SK-N-SH (cell line): ENCODE data around the gene ST6GALNAC3. TPM values are rescaled to one million over a fixed set of nuclear protein-coding genes. Genes with fewer than 3 reads are reported as not detected.
A peak's percentile ranks its signal among the peaks of the same experiment; 100 is the strongest.

Experiments used
- CTCF ChIA-PET: fragments of 300-600, 350-600 bp; formaldehyde crosslinking; extraction: SDS; loops from one replicate; lab custom pipeline; 2021; lab: Yijun Ruan, JAX
- POLR2A ChIA-PET: fragments of 350-600 bp; sonication (Branson Sonifier 250); formaldehyde crosslinking; extraction: SDS; loops from one replicate; lab custom pipeline; 2020; ENCODE audit warnings: antibody characterized with exemption, inconsistent platforms; lab: Yijun Ruan, JAX
- DNase-seq: peaks from one replicate; pipeline ENCODE4 v3.0.0; 2012
- H2AFZ ChIP-seq: fragments of 200-600 bp; sonication (generic); 2 replicates; pipeline ENCODE4 v1.8.1; 2016; ENCODE audit warnings: antibody characterized with exemption, mild to moderate bottlenecking, low read depth
- H3F3A ChIP-seq: fragments of 200-600 bp; sonication (generic); replicated peaks from 2 replicates; pipeline ENCODE3; 2016; ENCODE audit warnings: antibody characterized with exemption, mild to moderate bottlenecking; ENCODE audit not compliant: insufficient read depth
- H3K27ac ChIP-seq, 2 experiments: fragments of 200-500 bp in 1 of 2; fragments of 200-600 bp in 1 of 2; sonication (Bioruptor generic) in 1 of 2; sonication (generic), shearing (Covaris generic) in 1 of 2; 2 replicates each; pipeline versions ENCODE4 v1.5.1 to v1.6.1; 2014 to 2016; ENCODE audit warnings: low read depth in 2 of 2, inconsistent platforms in 1 of 2, low read length in 1 of 2, mild to moderate bottlenecking in 1 of 2, mixed read lengths in 1 of 2
- H3K27me3 ChIP-seq: fragments of 200-600 bp; sonication (generic), shearing (Covaris generic); 2 replicates; pipeline ENCODE4 v1.6.1; 2016; ENCODE audit warnings: mixed run types; ENCODE audit not compliant: insufficient read depth
- H3K36me3 ChIP-seq, 2 experiments: fragments of 200-500 bp in 1 of 2; fragments of 200-600 bp in 1 of 2; sonication (Bioruptor generic) in 1 of 2; sonication (generic) in 1 of 2; replicated peaks in 1 of 2; 2 replicates each; pipeline versions ENCODE3 to v1.5.1; 2014 to 2016; ENCODE audit warnings: low read length in 1 of 2, mild to moderate bottlenecking in 1 of 2; ENCODE audit not compliant: insufficient read depth in 2 of 2, control insufficient read depth in 1 of 2
- H3K4me1 ChIP-seq, 2 experiments: fragments of 200-500 bp in 1 of 2; fragments of 200-600 bp in 1 of 2; sonication (Bioruptor generic) in 1 of 2; sonication (generic), shearing (Covaris generic) in 1 of 2; 2 replicates each; pipeline versions ENCODE4 v1.5.1 to v1.6.1; 2014 to 2016; ENCODE audit warnings: low read depth in 1 of 2, low read length in 1 of 2, mixed run types in 1 of 2; ENCODE audit not compliant: insufficient read depth in 2 of 2, control insufficient read depth in 1 of 2
- H3K4me2 ChIP-seq: fragments of 200-600 bp; sonication (generic), shearing (Covaris generic); 2 replicates; pipeline ENCODE4 v1.6.1; 2017; ENCODE audit warnings: mixed run types
- H3K4me3 ChIP-seq, 2 experiments: fragments of 200-500 bp in 1 of 2; fragments of 200-600 bp in 1 of 2; sonication (Bioruptor generic) in 1 of 2; sonication (generic), shearing (Covaris generic) in 1 of 2; 2 replicates each; pipeline versions ENCODE4 v1.5.1 to v1.8.1; 2014 to 2016; ENCODE audit warnings: low read depth in 2 of 2, inconsistent platforms in 1 of 2, low read length in 1 of 2, mild to moderate bottlenecking in 1 of 2, mixed read lengths in 1 of 2, moderate library complexity in 1 of 2
- H3K79me2 ChIP-seq: fragments of 200-600 bp; sonication (generic); 2 replicates; pipeline ENCODE4 v1.8.1; 2017; ENCODE audit warnings: mild to moderate bottlenecking; ENCODE audit not compliant: insufficient read depth
- H3K9ac ChIP-seq: fragments of 200-600 bp; sonication (generic); 2 replicates; pipeline ENCODE4 v1.6.1; 2017; ENCODE audit warnings: mixed run types
- H3K9me2 ChIP-seq: fragments of 200-600 bp; sonication (generic); 2 replicates; pipeline ENCODE4 v1.6.1; 2017; ENCODE audit warnings: mixed run types
- H3K9me3 ChIP-seq: fragments of 200-600 bp; sonication (generic); 2 replicates; pipeline ENCODE4 v1.6.1; 2017; ENCODE audit warnings: mixed run types, mild to moderate bottlenecking, moderate library complexity
- H4K20me1 ChIP-seq: fragments of 200-600 bp; sonication (generic); 2 replicates; pipeline ENCODE4 v1.6.1; 2017; ENCODE audit warnings: mild to moderate bottlenecking, mixed run types; ENCODE audit not compliant: insufficient read depth
- CHD2 ChIP-seq: fragments of 150-350 bp; IDR thresholded peaks from 2 replicates; pipeline ENCODE4 v1.6.1; 2018; ENCODE audit warnings: low read length; ENCODE audit not compliant: partially characterized antibody
- EP300 ChIP-seq, 2 experiments: IDR thresholded peaks; 2 replicates each; pipeline versions ENCODE4 v1.4.0 to v1.6.1; 2012; ENCODE audit warnings: borderline replicate concordance in 1 of 2, low read depth in 1 of 2, low read length in 1 of 2
- FOXM1 ChIP-seq: IDR thresholded peaks from 2 replicates; pipeline ENCODE4 v1.4.0; 2012; ENCODE audit warnings: low read depth, mild to moderate bottlenecking
- MAX ChIP-seq: IDR thresholded peaks from 2 replicates; pipeline ENCODE4 v1.4.0; 2012; ENCODE audit warnings: low read depth
- MXI1 ChIP-seq: IDR thresholded peaks from 2 replicates; pipeline ENCODE4 v1.6.1; 2012; ENCODE audit warnings: mild to moderate bottlenecking, low read depth, low read length, improper control_type of control experiment
- NRF1 ChIP-seq: IDR thresholded peaks from 2 replicates; pipeline ENCODE4 v1.6.1; 2012; ENCODE audit warnings: low read depth, mild to moderate bottlenecking, low read length
- PBX3 ChIP-seq: IDR thresholded peaks from 2 replicates; pipeline ENCODE4; 2012
- POLR2AphosphoS5 ChIP-seq: IDR thresholded peaks from 2 replicates; pipeline ENCODE4 v1.6.1; 2012; ENCODE audit warnings: low read depth, low read length
- REST ChIP-seq: IDR thresholded peaks from 2 replicates; pipeline ENCODE4 v1.6.1; 2012; ENCODE audit warnings: mild to moderate bottlenecking, low read depth, low read length, moderate library complexity
- RXRA ChIP-seq: IDR thresholded peaks from 2 replicates; pipeline ENCODE4 v1.4.0; 2012; ENCODE audit warnings: low read depth, mild to moderate bottlenecking, borderline replicate concordance
- SIN3A ChIP-seq: IDR thresholded peaks from 2 replicates; pipeline ENCODE4 v1.6.1; 2012; ENCODE audit warnings: low read depth, mild to moderate bottlenecking, low read length, moderate library complexity, borderline replicate concordance
- TCF12 ChIP-seq: IDR thresholded peaks from 2 replicates; pipeline ENCODE4 v1.4.0; 2012
- TEAD4 ChIP-seq: IDR thresholded peaks from 2 replicates; pipeline ENCODE4 v1.4.0; 2012; ENCODE audit warnings: mild to moderate bottlenecking, borderline replicate concordance; ENCODE audit not compliant: insufficient read depth
- WGBS: methylation state at CpG from one replicate; pipeline ENCODE4 v1.1.6; 2017; ENCODE audit warnings: low lambda C conversion rate; 5-methylcytosine and 5-hydroxymethylcytosine counted together
- polyA plus RNA-seq, 3 experiments: library from polyadenylated mRNA; depleted of rRNA; stranded (reverse); fragments of >200 nt; gene quantifications; 2 replicates each; pipeline ENCODE4 v1.2.3, GENCODE V29; 2012
- TF ChIP-seq, protein P1 (sequence below): fragments of 150-350 bp; IDR thresholded peaks from 2 replicates; pipeline ENCODE4 v1.6.1; 2017; ENCODE audit warnings: antibody characterized with exemption, low read length, low read depth, borderline replicate concordance
- TF ChIP-seq, protein P2 (sequence below): fragments of 200-600 bp; sonication (generic); IDR thresholded peaks from 2 replicates; pipeline ENCODE4 v1.6.1; 2017; ENCODE audit warnings: antibody characterized with exemption, mild to moderate bottlenecking, moderate library complexity

ST6GALNAC3 gene
- polyA plus RNA-seq, 1 of the 3 experiments (the other 2 are of a cell fraction) = 8.1 TPM

- TF ChIP-seq REST = no peak
- TF ChIP-seq MXI1 = no peak
- no peak for TF ChIP-seq FOXM1
- TF ChIP-seq SIN3A = no peak
- peak; percentile 18; the same call in 1 of the 2 replicates for TF ChIP-seq PBX3
- TF ChIP-seq CHD2 = no peak
- peak; percentile 34 for TF ChIP-seq TCF12
- TF ChIP-seq MAX = no peak
- no peak for TF ChIP-seq TEAD4
- TF ChIP-seq, protein P1, sequence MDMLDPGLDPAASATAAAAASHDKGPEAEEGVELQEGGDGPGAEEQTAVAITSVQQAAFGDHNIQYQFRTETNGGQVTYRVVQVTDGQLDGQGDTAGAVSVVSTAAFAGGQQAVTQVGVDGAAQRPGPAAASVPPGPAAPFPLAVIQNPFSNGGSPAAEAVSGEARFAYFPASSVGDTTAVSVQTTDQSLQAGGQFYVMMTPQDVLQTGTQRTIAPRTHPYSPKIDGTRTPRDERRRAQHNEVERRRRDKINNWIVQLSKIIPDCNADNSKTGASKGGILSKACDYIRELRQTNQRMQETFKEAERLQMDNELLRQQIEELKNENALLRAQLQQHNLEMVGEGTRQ = no peak
- no peak for TF ChIP-seq POLR2AphosphoS5
- TF ChIP-seq, all 33 proteins: peak for 3
Observed at GRCh38 chr1:76500116-76500515, 425.6 kb downstream of the ST6GALNAC3 start (continued).

- POLR2A ChIA-PET = no interaction called here
- CTCF ChIA-PET = interaction anchor here (0.7 to 1.1 kb wide), 2 partner anchors 54 to 347 kb away, joined by 3 read pairs; no protein-coding TSS in a partner anchor
- no peaks in the 10 kb centered on the region for H3K36me3 ChIP-seq
- H3K27me3 ChIP-seq = no peaks in the 10 kb centered on the region
- no peaks in the 10 kb centered on the region for H4K20me1 ChIP-seq
- 73% methylated on average over 2 of the region's 2 CpGs for WGBS
- no peaks in the 10 kb centered on the region for H3K9me2 ChIP-seq
- peaks cover 15 to 17% of the 10 kb centered on the region in 2 experiments for H3K4me1 ChIP-seq
- peak overlapping the region; percentile 26; the same call in 1 of the 2 replicates for H3K4me2 ChIP-seq
- peak overlapping the region in 1 of 2 experiments; percentile 34; a peak in 2 of 4 replicates for H3K27ac ChIP-seq
- H3F3A ChIP-seq = no peaks in the 10 kb centered on the region
- no peaks in the 10 kb centered on the region for H3K9me3 ChIP-seq
- H3K4me3 ChIP-seq = no peak overlapping the region
- TF ChIP-seq, protein P2, sequence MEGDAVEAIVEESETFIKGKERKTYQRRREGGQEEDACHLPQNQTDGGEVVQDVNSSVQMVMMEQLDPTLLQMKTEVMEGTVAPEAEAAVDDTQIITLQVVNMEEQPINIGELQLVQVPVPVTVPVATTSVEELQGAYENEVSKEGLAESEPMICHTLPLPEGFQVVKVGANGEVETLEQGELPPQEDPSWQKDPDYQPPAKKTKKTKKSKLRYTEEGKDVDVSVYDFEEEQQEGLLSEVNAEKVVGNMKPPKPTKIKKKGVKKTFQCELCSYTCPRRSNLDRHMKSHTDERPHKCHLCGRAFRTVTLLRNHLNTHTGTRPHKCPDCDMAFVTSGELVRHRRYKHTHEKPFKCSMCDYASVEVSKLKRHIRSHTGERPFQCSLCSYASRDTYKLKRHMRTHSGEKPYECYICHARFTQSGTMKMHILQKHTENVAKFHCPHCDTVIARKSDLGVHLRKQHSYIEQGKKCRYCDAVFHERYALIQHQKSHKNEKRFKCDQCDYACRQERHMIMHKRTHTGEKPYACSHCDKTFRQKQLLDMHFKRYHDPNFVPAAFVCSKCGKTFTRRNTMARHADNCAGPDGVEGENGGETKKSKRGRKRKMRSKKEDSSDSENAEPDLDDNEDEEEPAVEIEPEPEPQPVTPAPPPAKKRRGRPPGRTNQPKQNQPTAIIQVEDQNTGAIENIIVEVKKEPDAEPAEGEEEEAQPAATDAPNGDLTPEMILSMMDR = no peak
- TF ChIP-seq RXRA = no peak
- no peak for TF ChIP-seq NRF1
- no peak for TF ChIP-seq PBX3
- no peak for TF ChIP-seq EP300 (IDR thresholded peaks at IDR 0.05; ENCODE audit: borderline replicate concordance in 1 of 2, low read depth in 1 of 2, low read length in 1 of 2)
- H3K9ac ChIP-seq = no peak overlapping the region
- H3K79me2 ChIP-seq = no peaks in the 10 kb centered on the region
- H2AFZ ChIP-seq = no peak overlapping the region
- no peak for DNase-seq
Observed at GRCh38 chr1:76501136-76501535, 426.6 kb downstream of the ST6GALNAC3 start.
